ENCODE data around the gene MAPK4. TPM values are rescaled to one million over a fixed set of nuclear protein-coding genes. Genes with fewer than 3 reads are reported as not detected.

MAPK4 gene
- total and polyA plus RNA-seq, 3 donors from 2014 or later = 9.3 to 18.1 (median 13.3) TPM

DNA sequence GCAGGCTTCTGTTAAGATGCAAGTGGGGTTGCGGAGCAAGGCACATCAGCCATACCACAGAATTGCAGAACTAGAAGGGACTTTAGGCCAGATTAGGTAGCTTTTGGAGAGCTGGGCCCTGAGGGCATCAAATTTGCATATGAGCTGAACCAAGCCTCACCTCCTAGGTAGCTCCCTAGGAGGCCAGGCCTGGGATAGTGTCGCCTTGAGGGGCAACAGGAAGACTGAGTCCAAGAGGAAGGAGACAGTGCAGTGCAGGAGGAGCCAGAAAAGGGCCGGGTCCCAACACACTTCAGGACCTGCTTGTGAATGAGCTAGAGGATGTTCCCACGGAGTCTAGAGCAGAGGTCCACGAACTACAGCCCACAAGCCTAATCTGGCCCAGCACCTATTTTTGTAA, 98.7 kb downstream of the MAPK4 start:
- intact Hi-C loops (cut with DNase I; ENCODE audit: low total_unique reads) = no loop called here
- H3K27ac ChIP-seq = no peak overlapping the region
- H3K36me3 ChIP-seq (ENCODE audit: low read depth, missing control alignments) = no peaks in the 10 kb centered on the region
- no peaks in the 10 kb centered on the region for H3K27me3 ChIP-seq
- no peak for TF ChIP-seq POLR2A (IDR thresholded peaks at IDR 0.05)
- TF ChIP-seq, protein P1, sequence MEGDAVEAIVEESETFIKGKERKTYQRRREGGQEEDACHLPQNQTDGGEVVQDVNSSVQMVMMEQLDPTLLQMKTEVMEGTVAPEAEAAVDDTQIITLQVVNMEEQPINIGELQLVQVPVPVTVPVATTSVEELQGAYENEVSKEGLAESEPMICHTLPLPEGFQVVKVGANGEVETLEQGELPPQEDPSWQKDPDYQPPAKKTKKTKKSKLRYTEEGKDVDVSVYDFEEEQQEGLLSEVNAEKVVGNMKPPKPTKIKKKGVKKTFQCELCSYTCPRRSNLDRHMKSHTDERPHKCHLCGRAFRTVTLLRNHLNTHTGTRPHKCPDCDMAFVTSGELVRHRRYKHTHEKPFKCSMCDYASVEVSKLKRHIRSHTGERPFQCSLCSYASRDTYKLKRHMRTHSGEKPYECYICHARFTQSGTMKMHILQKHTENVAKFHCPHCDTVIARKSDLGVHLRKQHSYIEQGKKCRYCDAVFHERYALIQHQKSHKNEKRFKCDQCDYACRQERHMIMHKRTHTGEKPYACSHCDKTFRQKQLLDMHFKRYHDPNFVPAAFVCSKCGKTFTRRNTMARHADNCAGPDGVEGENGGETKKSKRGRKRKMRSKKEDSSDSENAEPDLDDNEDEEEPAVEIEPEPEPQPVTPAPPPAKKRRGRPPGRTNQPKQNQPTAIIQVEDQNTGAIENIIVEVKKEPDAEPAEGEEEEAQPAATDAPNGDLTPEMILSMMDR (IDR thresholded peaks at IDR 0.05) = no peak
- no peak for DNase-seq
- no peak overlapping the region for H3K4me3 ChIP-seq
- H3K4me1 ChIP-seq = peaks cover 18% of the 10 kb centered on the region
- H3K9me3 ChIP-seq = no peaks in the 10 kb centered on the region
- 93 to 95% methylated on average over 3 to 5 of the region's 5 CpGs for WGBS, 2 donors

DNA sequence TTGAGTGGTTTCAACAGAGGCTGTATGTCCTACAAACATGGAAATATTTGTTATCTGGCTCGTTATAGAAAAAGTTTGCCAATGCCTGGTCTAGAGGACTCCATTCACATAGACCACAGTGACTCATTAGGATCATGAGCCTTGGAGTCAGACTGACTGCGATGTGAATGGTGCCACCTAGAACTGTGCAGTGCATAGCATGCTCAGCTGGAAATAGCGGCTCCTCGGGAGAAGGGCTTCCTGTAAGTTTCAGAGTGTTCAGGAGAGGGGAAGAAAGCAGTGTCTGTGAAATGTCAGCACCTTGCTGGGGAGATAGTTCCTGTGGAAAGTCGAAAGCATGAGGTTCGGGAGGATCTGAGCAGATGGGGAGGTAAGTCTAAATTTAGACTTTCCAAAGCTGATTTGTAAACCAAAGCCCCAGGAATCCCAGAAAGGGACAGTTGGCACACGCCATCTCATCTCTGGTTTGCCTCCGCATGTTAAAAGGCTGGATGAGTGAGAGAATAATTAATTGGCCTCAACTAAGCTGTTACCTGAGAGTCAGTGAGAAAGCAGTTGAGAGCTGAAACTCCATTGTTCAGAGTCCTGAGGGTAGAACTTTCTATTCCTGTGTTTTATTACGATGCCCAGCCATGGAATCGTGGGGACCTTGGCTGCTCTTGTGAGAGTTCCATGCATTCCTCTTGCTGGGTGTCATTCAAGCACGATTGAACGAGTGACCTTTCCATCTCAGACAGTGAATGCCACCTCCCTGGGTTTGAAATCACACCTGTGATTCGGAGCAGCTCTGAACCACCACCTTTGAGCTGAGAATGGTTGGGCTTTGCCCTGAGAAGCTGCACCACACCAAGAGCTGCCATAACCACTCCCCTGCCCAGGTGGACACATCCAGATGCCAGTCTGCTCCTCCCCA, 99.5 kb downstream of the MAPK4 start:
- DNase-seq = no peak

DNA sequence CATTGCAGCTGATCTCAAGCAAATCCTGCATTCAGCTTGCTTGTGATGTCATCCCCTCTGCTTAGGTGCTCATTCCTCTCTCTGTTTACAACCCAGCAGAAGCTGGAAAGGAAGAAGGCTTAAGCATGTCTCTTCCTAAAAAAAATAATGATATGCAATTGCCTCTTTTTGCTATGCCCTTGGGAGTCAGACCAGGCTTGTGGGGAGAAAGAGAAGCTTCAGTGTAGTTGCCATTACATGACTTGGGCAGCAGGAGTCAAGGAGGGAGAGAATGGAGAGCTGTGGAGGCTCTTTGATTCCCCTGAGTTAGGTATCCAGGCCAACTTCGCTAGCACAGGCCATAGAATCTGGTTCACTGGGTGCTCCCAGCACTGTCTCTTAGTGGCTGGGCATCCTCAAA, 101.1 kb downstream of the MAPK4 start:
- intact Hi-C loops (cut with DNase I; ENCODE audit: low total_unique reads) = loop anchor here (10.0 kb wide), 1 partner anchor 286 kb away; the partner anchor contains the start of gene SKA1
- 92 to 100% methylated on average over 1 of the region's 1 CpG for WGBS, 2 donors
- no peaks in the 10 kb centered on the region for H3K36me3 ChIP-seq (ENCODE audit: low read depth, missing control alignments)
- H3K4me3 ChIP-seq = no peak overlapping the region
- peaks cover 7% of the 10 kb centered on the region for H3K4me1 ChIP-seq
- DNase-seq = no peak
- no peaks in the 10 kb centered on the region for H3K9me3 ChIP-seq
- no peaks in the 10 kb centered on the region for H3K27me3 ChIP-seq
- TF ChIP-seq, protein P1 (IDR thresholded peaks at IDR 0.05) = no peak
- TF ChIP-seq POLR2A (IDR thresholded peaks at IDR 0.05) = no peak
- peak overlapping the region in 1 of 2 donors; percentile 59 for H3K27ac ChIP-seq

More for the DNA sequence above, 99.5 kb downstream of the MAPK4 start:
- Histone ChIP-seq H3K27ac (no peak overlapping the region), H3K27me3 (no peaks in the 10 kb centered on the region), H3K4me1 (peaks cover 10% of the 10 kb centered on the region), H3K36me3 (ENCODE audit: low read depth, missing control alignments) (no peaks in the 10 kb centered on the region), H3K4me3 (no peak overlapping the region), H3K9me3 (no peaks in the 10 kb centered on the region)
- no peak for TF ChIP-seq POLR2A (IDR thresholded peaks at IDR 0.05)
- TF ChIP-seq, protein P1 (IDR thresholded peaks at IDR 0.05) = no peak
- intact Hi-C loops (cut with DNase I; ENCODE audit: low total_unique reads) = loop anchor here (10.0 kb wide), 1 partner anchor 285 kb away; the partner anchor contains the start of gene SKA1
- WGBS, 2 donors = 81% methylated on average over 13 of the region's 13 CpGs

DNA sequence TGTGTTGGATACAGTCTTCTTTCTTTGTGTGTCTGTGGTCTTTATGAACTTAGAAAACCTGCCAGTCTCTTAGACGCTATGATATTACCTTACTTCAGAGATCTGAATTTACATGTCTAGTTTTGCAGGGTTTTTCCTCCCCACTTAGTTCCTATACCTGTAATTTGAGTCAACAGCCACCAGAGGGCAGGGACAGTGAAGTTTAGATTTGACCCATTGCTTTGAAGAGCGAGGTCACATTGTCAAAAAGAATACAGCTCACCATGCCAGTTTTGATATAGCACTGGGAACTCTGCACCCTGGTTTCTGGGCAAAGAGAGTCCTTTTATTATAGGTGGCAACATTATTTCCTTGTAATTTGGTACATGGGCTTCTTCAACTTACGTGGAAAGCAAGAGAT, 102.3 kb downstream of the MAPK4 start:
- intact Hi-C loops (cut with DNase I; ENCODE audit: low total_unique reads) = loop anchor here (10.0 kb wide), 1 partner anchor 287 kb away; the partner anchor contains the start of gene SKA1
- 66 to 68% methylated on average over 3 of the region's 3 CpGs for WGBS, 2 donors
- TF ChIP-seq, protein P1 (IDR thresholded peaks at IDR 0.05) = peak; percentile 59 to 76 (median 61)
- TF ChIP-seq POLR2A (IDR thresholded peaks at IDR 0.05) = no peak

More for the DNA sequence above, 102.3 kb downstream of the MAPK4 start:
- H3K9me3 ChIP-seq = no peaks in the 10 kb centered on the region
- H3K27ac ChIP-seq = peak overlapping the region in 1 of 2 donors; percentile 15
- H3K27me3 ChIP-seq = no peaks in the 10 kb centered on the region
- H3K36me3 ChIP-seq (ENCODE audit: low read depth, missing control alignments) = no peaks in the 10 kb centered on the region
- no peak for DNase-seq
- peaks cover 7% of the 10 kb centered on the region for H3K4me1 ChIP-seq
- H3K4me3 ChIP-seq = no peak overlapping the region

Data from testis (tissue), 3 donors.